NCI-H146 (cell line): ENCODE measurements around the gene ARHGAP26.

ENCODE experiments used
- DNase-seq: peaks from one replicate; lab custom pipeline; 2025; lab: John Stamatoyannopoulos, UW

The ARHGAP26 gene

GRCh38 chr5:143244000-143244736, 474.0 kb downstream of the ARHGAP26 start:
- no peak for DNase-seq

- DNase-seq, result no peak
Measured at GRCh38 chr5:143244990-143245389, 474.8 kb downstream of the ARHGAP26 start.

GRCh38 chr5:143245929-143246561, 475.9 kb downstream of the ARHGAP26 start:
- DNase-seq, result peak; percentile 96

- no peak for DNase-seq
Measured at GRCh38 chr5:143247134-143247815, 477.1 kb downstream of the ARHGAP26 start.

GRCh38 chr5:143248391-143248790, 478.2 kb downstream of the ARHGAP26 start:
- no peak for DNase-seq

GRCh38 chr5:143248822-143249579, 478.8 kb downstream of the ARHGAP26 start:
- no peak for DNase-seq

GRCh38 chr5:143249851-143250250, 479.7 kb downstream of the ARHGAP26 start:
- no peak for DNase-seq

- no peak for DNase-seq
Measured at GRCh38 chr5:143251190-143251589, 481.0 kb downstream of the ARHGAP26 start.

DNA sequence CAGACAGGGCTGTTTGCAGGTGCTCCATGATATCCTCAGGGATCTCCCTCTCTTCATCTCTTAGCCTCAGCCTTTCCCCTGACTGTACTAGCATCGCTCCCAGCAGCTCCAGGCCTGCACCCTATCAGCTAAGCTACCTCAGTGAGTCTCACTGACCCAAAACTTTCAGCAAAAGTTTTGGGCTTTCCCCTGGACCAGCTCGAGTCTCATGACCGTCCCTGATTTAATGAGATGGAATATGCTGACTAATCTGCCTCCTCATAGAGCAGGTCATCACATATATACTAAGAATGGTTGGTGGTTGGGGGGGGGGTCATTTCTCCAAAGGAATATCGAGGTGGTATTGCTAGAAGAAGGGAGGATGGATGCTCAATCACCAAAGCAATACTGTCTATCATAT, 481.8 kb downstream of the ARHGAP26 start:
- DNase-seq, result no peak

DNA sequence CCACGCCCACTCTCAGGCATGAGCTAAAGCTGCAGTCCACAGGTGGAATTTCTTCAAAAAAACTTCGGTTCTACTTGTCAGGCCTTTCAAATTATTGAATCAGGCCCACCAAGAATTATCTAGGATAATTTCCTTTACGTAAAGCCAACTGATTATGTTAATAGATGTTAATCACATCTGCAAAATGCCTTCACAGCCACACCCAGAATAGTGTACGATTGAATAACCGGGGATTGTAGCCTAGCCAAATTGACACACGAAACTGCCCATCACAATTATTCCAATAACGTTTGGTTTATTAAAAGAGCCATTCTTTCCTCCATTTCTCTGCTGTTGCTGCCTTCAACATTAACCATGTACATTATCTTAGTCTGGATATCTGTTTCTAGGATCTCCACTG, 484.6 kb downstream of the ARHGAP26 start:
- no peak for DNase-seq

- no peak for DNase-seq
Measured at GRCh38 chr5:143258559-143259253, 488.5 kb downstream of the ARHGAP26 start.

DNA sequence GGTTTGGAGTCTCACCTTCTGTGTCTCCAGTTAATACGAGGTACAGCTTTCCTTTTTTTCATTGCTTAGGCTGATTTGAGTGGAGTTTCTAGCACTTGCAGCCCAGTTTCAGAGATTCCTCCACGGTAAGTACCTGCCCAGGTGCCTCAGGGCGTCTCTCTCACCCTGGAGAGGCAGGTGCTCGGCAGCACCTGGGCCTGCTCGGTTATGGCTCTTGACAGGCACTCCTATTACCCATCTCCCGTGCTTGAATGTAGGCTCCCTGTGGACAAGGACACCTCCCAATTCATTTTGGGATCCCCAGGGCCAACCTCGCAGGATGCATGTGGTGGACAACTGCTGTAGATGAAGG, 489.1 kb downstream of the ARHGAP26 start:
- no peak for DNase-seq

DNA sequence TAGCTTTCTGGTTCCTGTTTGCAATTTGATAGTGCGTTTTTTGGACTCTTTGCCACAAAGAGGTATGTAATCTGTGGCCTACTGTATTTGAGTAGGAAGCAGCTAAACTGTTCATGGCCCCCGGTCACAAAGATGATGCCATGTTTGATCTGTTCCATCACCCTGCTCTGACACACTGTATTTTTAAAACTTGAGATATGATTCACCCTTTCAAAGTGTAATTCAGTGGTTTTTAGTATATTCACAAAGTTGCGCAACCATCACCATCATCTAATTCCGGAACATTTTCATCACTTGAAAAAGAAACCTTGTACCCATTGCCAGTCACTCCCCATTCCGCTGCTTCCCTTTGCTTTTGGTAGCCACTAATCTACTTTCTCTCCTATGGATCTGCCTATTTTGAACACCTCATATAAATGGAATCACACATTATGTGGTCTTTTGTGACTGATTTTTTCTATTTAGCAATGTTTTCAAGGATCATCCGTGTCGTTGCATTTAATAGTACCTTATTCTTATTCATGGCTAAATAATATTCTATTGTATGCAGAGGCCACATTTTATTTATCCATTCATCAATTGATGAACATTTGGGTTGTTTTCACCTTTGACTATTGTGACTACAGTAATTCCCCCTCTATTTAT, 491.7 kb downstream of the ARHGAP26 start:
- no peak for DNase-seq

DNA sequence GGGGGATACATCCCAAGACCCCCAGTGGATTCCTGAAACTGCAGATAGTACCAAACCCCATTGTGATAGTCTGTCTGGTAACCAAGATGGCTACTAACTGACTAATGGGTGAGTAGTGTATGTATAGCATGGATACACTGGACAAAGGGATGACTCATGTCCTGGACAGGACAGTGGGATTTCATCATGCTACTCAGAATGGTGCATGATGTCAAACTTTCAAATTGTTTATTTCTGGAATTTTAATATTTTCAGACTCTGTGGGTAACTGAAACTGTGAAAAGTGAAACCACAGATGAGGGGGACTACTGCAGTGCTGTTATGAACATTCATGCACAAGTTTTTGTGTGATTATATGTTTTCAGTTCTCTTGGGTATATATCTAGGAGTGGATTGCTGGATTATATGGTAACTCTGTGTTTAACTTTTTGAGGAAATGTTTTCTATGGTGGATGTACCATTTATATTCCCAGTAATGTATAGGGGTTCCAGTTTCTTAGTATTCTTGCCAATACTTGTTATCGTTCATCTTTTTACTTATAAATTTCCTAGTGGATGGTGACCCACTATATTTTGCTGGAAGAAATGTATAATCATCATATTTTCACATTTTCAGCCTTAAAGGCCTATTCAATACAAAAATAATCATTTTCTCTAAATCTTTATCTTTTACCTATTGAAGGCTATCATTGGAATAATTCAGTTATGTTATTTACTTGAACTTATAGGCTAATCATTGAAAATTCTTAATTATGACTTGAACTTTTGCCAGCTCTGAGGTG, 492.4 kb downstream of the ARHGAP26 start:
- DNase-seq, result no peak

DNA sequence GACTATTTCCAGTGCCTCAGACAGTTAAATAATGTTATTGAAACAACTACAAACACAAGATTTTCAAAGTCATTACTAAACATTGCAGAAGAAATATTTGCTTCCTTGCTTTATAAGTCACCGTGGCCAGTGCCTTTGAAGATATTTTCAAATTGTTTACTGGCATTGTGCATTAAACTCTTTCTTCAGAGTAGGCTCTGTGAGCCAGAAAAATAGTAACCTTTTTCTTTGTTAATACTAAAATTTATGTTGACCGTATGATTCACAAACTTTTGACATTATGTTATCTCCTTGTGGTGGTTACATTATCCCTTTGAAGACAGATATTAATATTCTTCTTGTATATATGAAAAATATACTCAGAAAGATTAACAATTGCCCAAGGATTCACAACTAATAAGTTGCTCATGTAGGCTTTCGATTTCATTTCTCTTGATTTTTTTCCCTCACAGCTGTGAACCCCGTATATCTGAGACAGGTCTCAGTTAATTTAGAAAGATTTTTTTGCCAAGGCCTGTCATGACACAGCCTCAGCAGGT, 493.2 kb downstream of the ARHGAP26 start:
- DNase-seq, result no peak

DNA sequence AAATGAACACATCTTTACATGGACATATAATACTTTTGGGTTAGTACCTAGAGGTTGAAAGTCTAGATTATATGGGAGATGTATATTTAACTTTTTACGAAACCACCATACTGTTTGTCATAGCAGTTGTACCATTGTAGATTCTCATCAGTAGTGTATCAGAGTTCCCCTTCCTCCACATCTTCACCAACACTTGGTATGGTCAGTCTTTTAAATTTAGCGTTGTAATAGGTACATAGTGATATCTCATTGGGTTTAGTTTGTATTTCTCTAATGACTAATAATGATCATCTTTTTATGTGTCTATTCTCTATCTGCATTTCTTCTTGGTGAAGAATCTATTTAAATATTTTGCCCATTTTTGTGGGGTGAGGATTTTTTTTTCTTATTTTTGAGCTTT, 495.8 kb downstream of the ARHGAP26 start:
- no peak for DNase-seq

GRCh38 chr5:143267186-143267585, 497.0 kb downstream of the ARHGAP26 start:
- no peak for DNase-seq

- no peak for DNase-seq
Measured at GRCh38 chr5:143268388-143268787, 498.2 kb downstream of the ARHGAP26 start.

DNA sequence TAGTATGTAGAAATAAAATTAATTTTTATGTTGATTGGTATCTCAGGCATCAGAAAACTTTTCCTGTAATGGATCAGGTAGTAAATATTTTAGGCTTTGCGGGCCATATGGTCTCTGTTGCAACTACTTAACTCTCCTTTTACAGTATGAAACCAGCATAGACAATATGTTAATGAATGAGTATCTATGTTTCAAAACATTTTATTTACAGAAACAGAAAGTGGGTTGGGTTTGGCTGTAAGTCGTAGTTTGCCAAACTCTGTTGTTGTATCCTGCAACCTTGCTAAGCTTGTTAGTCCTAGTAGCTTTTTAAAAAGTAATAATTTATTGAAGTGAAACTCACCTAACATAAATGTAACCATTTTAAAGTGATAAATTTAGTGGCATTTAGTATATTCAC, 501.3 kb downstream of the ARHGAP26 start:
- no peak for DNase-seq

- no peak for DNase-seq
Measured at GRCh38 chr5:143274952-143275351, 504.8 kb downstream of the ARHGAP26 start.
